Measurements from ENCODE around the gene CXCL13. TPM values are rescaled to one million over a fixed set of nuclear protein-coding genes. Genes with fewer than 3 reads are reported as not detected.

CXCL13 gene
- total and polyA plus RNA-seq, 5 experiments from 2014 or later: not detected

GRCh38 chr4:77582711-77583110 lies 22.9 kb upstream of the CXCL13 start:
- Mint-ChIP-seq H3K4me1 (peaks cover 0 to 14% (median 5%) of the 10 kb centered on the region in 4 donors), H3K27ac (no peak overlapping the region), H3K9me3 (peaks cover 0 to 3% (median 0%) of the 10 kb centered on the region in 9 donors), H3K36me3 (peaks cover 0 to 9% (median 0%) of the 10 kb centered on the region in 3 donors), H3K4me3 (no peak overlapping the region), H3K27me3 (peaks cover 10 to 32% (median 20%) of the 10 kb centered on the region in 5 donors)
- POLR2A ChIA-PET: no interaction called here
- no peak for DNase-seq
- ATAC-seq: no peak

GRCh38 chr4:77586951-77587383 lies 18.7 kb upstream of the CXCL13 start:
- peaks cover 0 to 3% (median 0%) of the 10 kb centered on the region in 9 donors for H3K9me3 Mint-ChIP-seq
- peaks cover 0 to 9% (median 0%) of the 10 kb centered on the region in 3 donors for H3K36me3 Mint-ChIP-seq
- peak in 2 of 10 donors; percentile 13 to 15 for DNase-seq
- H3K27me3 Mint-ChIP-seq: peaks cover 7 to 16% (median 9%) of the 10 kb centered on the region in 5 donors
- POLR2A ChIA-PET: no interaction called here
- peak overlapping the region in 3 of 10 donors; percentile 6 to 71 (median 49) for H3K27ac Mint-ChIP-seq
- peaks cover 0 to 16% (median 5%) of the 10 kb centered on the region in 4 donors for H3K4me1 Mint-ChIP-seq
- peak overlapping the region in 1 of 10 donors; percentile 5 for H3K4me3 Mint-ChIP-seq
- ATAC-seq: peak; percentile 53 to 63

- POLR2A ChIA-PET: no interaction called here
- no peak for ATAC-seq
- Mint-ChIP-seq H3K4me1 (peaks cover 0 to 19% (median 6%) of the 10 kb centered on the region in 4 donors), H3K27ac (no peak overlapping the region), H3K4me3 (no peak overlapping the region), H3K27me3 (peaks cover 0 to 6% (median 5%) of the 10 kb centered on the region in 5 donors), H3K36me3 (no peaks in the 10 kb centered on the region), H3K9me3 (no peaks in the 10 kb centered on the region)
- DNase-seq: no peak
Measured at GRCh38 chr4:77590482-77590881, 15.1 kb upstream of the CXCL13 start.

- Mint-ChIP-seq H3K4me3 (no peak overlapping the region), H3K4me1 (peaks cover 0 to 16% (median 6%) of the 10 kb centered on the region in 4 donors), H3K27ac (no peak overlapping the region), H3K9me3 (no peaks in the 10 kb centered on the region), H3K27me3 (peaks cover 0 to 14% (median 5%) of the 10 kb centered on the region in 5 donors), H3K36me3 (no peaks in the 10 kb centered on the region)
- ATAC-seq (no peak), DNase-seq (no peak)
- POLR2A ChIA-PET: no interaction called here
Measured at GRCh38 chr4:77591532-77591931, 14.1 kb upstream of the CXCL13 start.

GRCh38 chr4:77593101-77593500 lies 12.5 kb upstream of the CXCL13 start:
- H3K4me3 Mint-ChIP-seq: peak overlapping the region in 1 of 10 donors; percentile 20
- POLR2A ChIA-PET: no interaction called here
- H3K36me3 Mint-ChIP-seq: no peaks in the 10 kb centered on the region
- H3K4me1 Mint-ChIP-seq: peaks cover 0 to 5% (median 1%) of the 10 kb centered on the region in 4 donors
- ATAC-seq (no peak), DNase-seq (no peak)
- peaks cover 0 to 2% (median 0%) of the 10 kb centered on the region in 9 donors for H3K9me3 Mint-ChIP-seq
- no peak overlapping the region for H3K27ac Mint-ChIP-seq
- H3K27me3 Mint-ChIP-seq: peaks cover 2 to 22% (median 5%) of the 10 kb centered on the region in 5 donors

- no peak for DNase-seq
- ATAC-seq: no peak
- Mint-ChIP-seq H3K4me1 (peaks cover 0 to 3% (median 1%) of the 10 kb centered on the region in 4 donors), H3K27ac (no peak overlapping the region), H3K4me3 (no peak overlapping the region), H3K36me3 (no peaks in the 10 kb centered on the region), H3K9me3 (peaks cover 0 to 2% (median 0%) of the 10 kb centered on the region in 9 donors), H3K27me3 (peaks cover 3 to 24% (median 5%) of the 10 kb centered on the region in 5 donors)
- POLR2A ChIA-PET: no interaction called here
Measured at GRCh38 chr4:77593993-77594392, 11.6 kb upstream of the CXCL13 start.

GRCh38 chr4:77595364-77595973 lies 10.2 kb upstream of the CXCL13 start:
- Mint-ChIP-seq H3K27ac (no peak overlapping the region), H3K4me1 (peaks cover 0 to 5% (median 3%) of the 10 kb centered on the region in 4 donors), H3K4me3 (no peak overlapping the region), H3K9me3 (peaks cover 0 to 2% (median 0%) of the 10 kb centered on the region in 9 donors), H3K27me3 (peaks cover 3 to 24% (median 5%) of the 10 kb centered on the region in 5 donors), H3K36me3 (no peaks in the 10 kb centered on the region)
- POLR2A ChIA-PET: no interaction called here
- ATAC-seq (no peak), DNase-seq (no peak)

- H3K4me1 Mint-ChIP-seq: peaks cover 0 to 7% (median 4%) of the 10 kb centered on the region in 4 donors
- no peaks in the 10 kb centered on the region for H3K36me3 Mint-ChIP-seq
- POLR2A ChIA-PET: no interaction called here
- peaks cover 0 to 2% (median 0%) of the 10 kb centered on the region in 9 donors for H3K9me3 Mint-ChIP-seq
- DNase-seq (no peak), ATAC-seq (no peak)
- peaks cover 2 to 24% (median 5%) of the 10 kb centered on the region in 5 donors for H3K27me3 Mint-ChIP-seq
- no peak overlapping the region for H3K27ac Mint-ChIP-seq
- H3K4me3 Mint-ChIP-seq: no peak overlapping the region
Measured at GRCh38 chr4:77599378-77599777, 6.2 kb upstream of the CXCL13 start.

- no peak overlapping the region for H3K27ac Mint-ChIP-seq
- H3K4me1 Mint-ChIP-seq: peaks cover 0 to 5% (median 2%) of the 10 kb centered on the region in 4 donors
- DNase-seq (peak in 5 of 10 donors; percentile 1 to 25 (median 19)), ATAC-seq (peak in 1 of 2 donors; percentile 50)
- H3K4me3 Mint-ChIP-seq: no peak overlapping the region
- H3K27me3 Mint-ChIP-seq: peaks cover 0 to 14% (median 5%) of the 10 kb centered on the region in 5 donors
- H3K36me3 Mint-ChIP-seq: no peaks in the 10 kb centered on the region
- POLR2A ChIA-PET: no interaction called here
- H3K9me3 Mint-ChIP-seq: peaks cover 0 to 2% (median 0%) of the 10 kb centered on the region in 9 donors
Measured at GRCh38 chr4:77600521-77601451, 4.8 kb upstream of the CXCL13 start.

- POLR2A ChIA-PET: no interaction called here
- H3K9me3 Mint-ChIP-seq: peaks cover 0 to 2% (median 0%) of the 10 kb centered on the region in 9 donors
- DNase-seq (no peak), ATAC-seq (no peak)
- H3K36me3 Mint-ChIP-seq: no peaks in the 10 kb centered on the region
- H3K4me3 Mint-ChIP-seq: no peak overlapping the region
- H3K27ac Mint-ChIP-seq: no peak overlapping the region
- peaks cover 0 to 5% (median 2%) of the 10 kb centered on the region in 4 donors for H3K4me1 Mint-ChIP-seq
- H3K27me3 Mint-ChIP-seq: peaks cover 0 to 9% (median 5%) of the 10 kb centered on the region in 5 donors
Measured at GRCh38 chr4:77601614-77602187, 3.9 kb upstream of the CXCL13 start.

- ATAC-seq (no peak), DNase-seq (no peak)
- Mint-ChIP-seq H3K4me1 (peaks cover 0 to under 1% (median 0%) of the 10 kb centered on the region in 4 donors), H3K27me3 (peaks cover 4 to 20% (median 10%) of the 10 kb centered on the region in 5 donors), H3K9me3 (peaks cover 0 to 2% (median 0%) of the 10 kb centered on the region in 9 donors), H3K4me3 (no peak overlapping the region), H3K36me3 (no peaks in the 10 kb centered on the region), H3K27ac (no peak overlapping the region)
- POLR2A ChIA-PET: no interaction called here
Measured at GRCh38 chr4:77613267-77613666, 7.6 kb downstream of the CXCL13 start.

- H3K4me3 Mint-ChIP-seq: no peak overlapping the region
- no peak for DNase-seq
- POLR2A ChIA-PET: no interaction called here
- ATAC-seq: no peak
- no peaks in the 10 kb centered on the region for H3K36me3 Mint-ChIP-seq
- peaks cover 10 to 39% (median 11%) of the 10 kb centered on the region in 5 donors for H3K27me3 Mint-ChIP-seq
- peaks cover 0 to 2% (median 0%) of the 10 kb centered on the region in 9 donors for H3K9me3 Mint-ChIP-seq
- H3K4me1 Mint-ChIP-seq: peaks cover 4 to 11% (median 5%) of the 10 kb centered on the region in 4 donors
- H3K27ac Mint-ChIP-seq: peak overlapping the region in 1 of 10 donors; percentile 4
Measured at GRCh38 chr4:77615153-77615552, 9.5 kb downstream of the CXCL13 start.
